Activated B cell treated with CpG ODN at 0.5 μM for 24 hours (primary cell): ENCODE data around the gene CEP104. TPM values are rescaled to one million over a fixed set of nuclear protein-coding genes. Genes with fewer than 3 reads are reported as not detected.

Experiments
- ATAC-seq: fragments of 200-7000 bp; cut with Tn5 transposase; one replicate; pipeline ENCODE4 v1.10.0; 2021; ENCODE audit warnings: low read depth, mild to moderate bottlenecking, moderate library complexity
- CTCF ChIA-PET: fragments of 350-600 bp; sonication (Branson Sonifier 250); formaldehyde crosslinking; loops from one replicate; lab custom pipeline; 2021; ENCODE audit warnings: antibody characterized with exemption; lab: Charles Lee
- POLR2A ChIA-PET: fragments of 350-600 bp; sonication (Branson Sonifier 250); formaldehyde crosslinking; loops from one replicate; lab custom pipeline; 2021; ENCODE audit warnings: antibody characterized with exemption; lab: Charles Lee
- DNase-seq: peaks from one replicate; pipeline ENCODE4 v3.0.0; 2022
- H3K27ac Mint-ChIP-seq: one replicate; pipeline ENCODE4 v1.8.0; 2020; ENCODE audit warnings: mixed read lengths
- H3K27me3 Mint-ChIP-seq: one replicate; pipeline ENCODE4 v1.8.0; 2021; ENCODE audit warnings: mixed read lengths
- H3K36me3 Mint-ChIP-seq: one replicate; pipeline ENCODE4 v1.8.0; 2021; ENCODE audit warnings: low read depth, mixed read lengths
- H3K4me1 Mint-ChIP-seq: one replicate; pipeline ENCODE4 v1.8.0; 2021; ENCODE audit warnings: mixed read lengths
- H3K4me3 Mint-ChIP-seq: one replicate; pipeline ENCODE4 v1.8.0; 2020; ENCODE audit warnings: mild to moderate bottlenecking, mixed read lengths
- H3K9me3 Mint-ChIP-seq: one replicate; pipeline ENCODE4 v1.8.0; 2020; ENCODE audit warnings: mixed read lengths
- intact Hi-C: fragments of 100-400 bp; cut with micrococcal nuclease; formaldehyde crosslinking; loops from one replicate; pipeline ENCODE4 v1.15.1; 2024
- total RNA-seq: library from RNA; stranded (reverse); gene quantifications from 2 replicates; pipeline ENCODE4 v1.2.3, GENCODE V29; 2022
- TF ChIP-seq, protein P1 (sequence below): fragments of 200-600 bp; IDR thresholded peaks from one replicate; pipeline ENCODE4 v1.8.0; 2022; ENCODE audit warnings: antibody characterized with exemption, mild to moderate bottlenecking

The CEP104 gene
- total RNA-seq, 1 donor from 2014 or later, result 45.1 TPM

DNA sequence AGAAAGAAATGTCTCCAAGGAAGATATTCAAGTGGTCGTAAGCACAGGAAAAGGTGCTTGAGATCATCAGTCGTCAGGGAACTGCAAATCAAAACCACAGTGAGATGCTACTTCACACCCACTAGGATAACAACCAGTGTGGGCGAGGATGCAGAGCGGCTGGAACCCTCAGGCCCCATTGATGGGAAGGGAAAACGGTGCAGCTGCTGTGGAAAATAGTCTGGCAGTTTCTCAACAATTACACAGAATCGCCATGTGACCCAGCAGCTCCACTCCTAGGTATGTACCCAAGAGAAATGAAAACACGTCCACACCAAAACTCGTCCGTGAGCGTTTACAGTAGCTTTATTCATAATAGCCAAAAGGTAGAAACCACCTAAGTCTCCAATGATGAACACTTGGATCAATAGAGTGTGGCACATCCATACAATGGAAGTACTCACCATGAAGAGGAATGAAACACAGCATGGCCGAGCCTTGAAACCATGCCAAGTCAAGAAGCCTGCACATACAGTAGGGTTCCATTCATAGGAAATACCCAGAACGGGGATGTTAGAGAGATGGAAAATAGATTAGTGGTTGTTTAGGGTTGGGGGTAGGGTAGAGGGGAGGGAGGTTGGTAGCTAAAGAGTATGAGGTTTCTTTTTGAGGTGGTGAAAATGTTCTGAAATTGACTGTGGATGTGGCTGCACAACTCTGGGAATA, 6.4 kb upstream of the CEP104 start:
- ChIA-PET CTCF (no interaction called here), POLR2A (no interaction called here)
- TF ChIP-seq, protein P1, sequence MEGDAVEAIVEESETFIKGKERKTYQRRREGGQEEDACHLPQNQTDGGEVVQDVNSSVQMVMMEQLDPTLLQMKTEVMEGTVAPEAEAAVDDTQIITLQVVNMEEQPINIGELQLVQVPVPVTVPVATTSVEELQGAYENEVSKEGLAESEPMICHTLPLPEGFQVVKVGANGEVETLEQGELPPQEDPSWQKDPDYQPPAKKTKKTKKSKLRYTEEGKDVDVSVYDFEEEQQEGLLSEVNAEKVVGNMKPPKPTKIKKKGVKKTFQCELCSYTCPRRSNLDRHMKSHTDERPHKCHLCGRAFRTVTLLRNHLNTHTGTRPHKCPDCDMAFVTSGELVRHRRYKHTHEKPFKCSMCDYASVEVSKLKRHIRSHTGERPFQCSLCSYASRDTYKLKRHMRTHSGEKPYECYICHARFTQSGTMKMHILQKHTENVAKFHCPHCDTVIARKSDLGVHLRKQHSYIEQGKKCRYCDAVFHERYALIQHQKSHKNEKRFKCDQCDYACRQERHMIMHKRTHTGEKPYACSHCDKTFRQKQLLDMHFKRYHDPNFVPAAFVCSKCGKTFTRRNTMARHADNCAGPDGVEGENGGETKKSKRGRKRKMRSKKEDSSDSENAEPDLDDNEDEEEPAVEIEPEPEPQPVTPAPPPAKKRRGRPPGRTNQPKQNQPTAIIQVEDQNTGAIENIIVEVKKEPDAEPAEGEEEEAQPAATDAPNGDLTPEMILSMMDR, result no peak
- no peak for DNase-seq
- no peak overlapping the region for H3K4me3 Mint-ChIP-seq
- H3K36me3 Mint-ChIP-seq, result peaks cover 34% of the 10 kb centered on the region
- peaks cover 10% of the 10 kb centered on the region for H3K4me1 Mint-ChIP-seq
- ATAC-seq, result no peak
- no peaks in the 10 kb centered on the region for H3K27me3 Mint-ChIP-seq
- intact Hi-C loops, result no loop called here
- H3K27ac Mint-ChIP-seq, result no peak overlapping the region
- no peaks in the 10 kb centered on the region for H3K9me3 Mint-ChIP-seq

DNA sequence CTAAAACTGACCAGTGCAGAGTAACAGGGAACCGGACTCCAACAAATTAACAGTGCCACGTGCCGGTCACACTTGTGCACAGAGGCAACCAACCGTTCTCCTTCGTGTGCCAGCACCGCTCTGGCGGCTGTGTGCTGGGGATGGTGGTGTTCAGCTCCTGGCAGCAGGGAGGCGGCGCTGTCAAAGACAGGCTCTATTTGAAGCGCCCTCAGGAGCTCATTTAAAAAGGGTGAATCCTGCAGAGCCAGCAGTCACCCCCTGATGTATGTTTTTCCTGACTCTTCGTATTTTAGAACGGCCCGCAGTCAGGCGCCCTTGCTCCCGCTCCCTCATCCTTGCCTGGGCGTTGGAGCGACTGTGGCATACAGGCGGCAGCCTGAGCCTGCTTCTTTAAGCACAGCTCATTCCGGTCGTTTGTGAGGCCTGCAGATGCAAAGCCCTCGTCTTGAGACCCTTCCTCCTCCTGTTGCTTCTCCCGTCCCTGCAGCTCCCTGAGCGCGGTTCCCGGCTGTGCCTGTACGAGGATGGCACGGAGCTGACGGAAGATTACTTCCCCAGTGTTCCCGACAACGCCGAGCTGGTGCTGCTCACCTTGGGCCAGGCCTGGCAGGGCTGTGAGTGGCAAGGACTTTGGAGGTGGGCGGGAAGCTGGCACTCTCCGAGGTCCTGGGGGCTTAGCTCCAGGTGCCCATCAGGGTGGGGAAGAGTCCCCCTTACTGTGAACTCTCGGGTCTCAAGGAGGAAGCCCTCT, 1.4 kb upstream of the CEP104 start:
- ChIA-PET CTCF (interaction anchor here (1.1 kb wide), 1 partner anchor 41 kb away, joined by 5 read pairs; the partner anchor contains the start of gene C1orf174), POLR2A (interaction anchor here (1.8 to 2.0 kb wide), 2 partner anchors 42 to 63 kb away, joined by 5 to 20 read pairs; partner anchors contain the start of genes C1orf174 and LRRC47)
- no peak for DNase-seq
- Mint-ChIP-seq H3K36me3 (peaks cover 9% of the 10 kb centered on the region), H3K4me1 (peaks cover 31% of the 10 kb centered on the region), H3K9me3 (no peaks in the 10 kb centered on the region), H3K27ac (no peak overlapping the region), H3K4me3 (peak overlapping the region; percentile 95), H3K27me3 (no peaks in the 10 kb centered on the region)
- ATAC-seq, result no peak
- TF ChIP-seq, protein P1, result no peak
- intact Hi-C loops, result no loop called here

DNA sequence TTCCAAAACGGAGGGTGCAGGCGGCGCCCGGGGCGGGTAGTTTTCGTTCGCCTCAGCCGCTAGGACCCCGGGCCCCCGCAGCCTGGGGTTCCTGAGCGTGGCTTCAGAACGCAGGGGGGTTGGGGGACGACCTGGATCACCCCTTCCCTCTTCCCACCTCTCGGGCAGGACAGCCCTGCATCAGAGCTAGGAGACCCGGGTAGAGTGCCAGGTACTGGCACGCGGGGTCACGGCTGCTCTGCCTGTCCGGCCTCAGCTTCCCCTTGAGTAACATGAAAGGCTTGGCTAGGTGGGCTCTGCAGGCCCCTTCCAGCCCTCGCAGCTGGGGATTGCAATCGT, 749 bp upstream of the CEP104 start:
- TF ChIP-seq, protein P1, result no peak
- Mint-ChIP-seq H3K9me3 (no peaks in the 10 kb centered on the region), H3K36me3 (peaks cover 8% of the 10 kb centered on the region), H3K27me3 (no peaks in the 10 kb centered on the region), H3K4me3 (peak overlapping the region; percentile 95), H3K27ac (peak overlapping the region; percentile 86), H3K4me1 (peaks cover 31% of the 10 kb centered on the region)
- ChIA-PET POLR2A (interaction anchor here (1.8 to 2.0 kb wide), 2 partner anchors 43 to 62 kb away, joined by 5 to 20 read pairs; partner anchors contain the start of genes C1orf174 and LRRC47), CTCF (interaction anchor here (0.8 to 1.1 kb wide), 2 partner anchors 15 to 42 kb away, joined by 3 to 5 read pairs; partner anchors contain the start of gene C1orf174)
- no peak for ATAC-seq
- no peak for DNase-seq
- intact Hi-C loops, result loop anchor here (1.0 to 2.0 kb wide), 3 partner anchors 43 to 327 kb away; partner anchors contain the start of genes C1orf174 and LRRC47

DNA sequence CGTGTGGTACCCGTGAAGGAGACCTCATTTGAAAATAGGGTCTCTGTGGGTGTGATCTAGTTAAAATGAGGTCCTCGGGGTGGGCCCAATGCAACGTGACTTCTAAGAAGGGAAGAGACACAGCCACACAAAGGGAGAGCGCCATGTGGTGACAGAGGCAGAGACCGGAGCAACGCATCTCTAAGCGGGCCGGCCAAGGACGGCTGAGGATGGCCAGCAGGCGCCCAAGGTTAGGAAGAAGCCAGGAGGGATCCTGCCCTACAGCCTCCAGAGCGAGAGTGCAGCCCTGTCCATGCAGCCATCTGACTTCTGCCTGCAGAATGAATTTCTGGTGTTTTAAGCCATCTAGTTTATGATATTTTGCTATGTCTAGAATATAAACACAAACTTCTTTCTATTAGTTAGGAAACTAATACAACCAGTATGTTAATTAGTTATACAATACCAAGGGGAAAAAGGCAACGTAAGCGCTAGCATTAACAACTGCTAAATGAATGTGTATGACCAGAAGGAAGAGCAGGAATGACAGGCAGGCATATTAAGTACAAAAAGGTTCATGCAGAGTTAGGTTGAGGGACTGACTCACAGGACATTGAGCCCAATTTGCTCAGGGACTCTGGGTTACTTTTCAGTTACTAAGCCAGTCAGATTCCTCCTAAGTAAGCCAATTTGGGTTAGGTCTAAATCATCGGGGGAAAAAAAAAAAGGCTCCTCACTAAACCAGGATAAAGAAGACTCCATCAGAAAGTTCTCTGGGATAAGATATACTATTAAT, 4.1 kb downstream of the CEP104 start:
- DNase-seq (no peak), ATAC-seq (no peak)
- peaks cover 40% of the 10 kb centered on the region for H3K36me3 Mint-ChIP-seq
- no peak overlapping the region for H3K4me3 Mint-ChIP-seq
- POLR2A ChIA-PET, result no interaction called here
- CTCF ChIA-PET, result no interaction called here
- H3K9me3 Mint-ChIP-seq, result no peaks in the 10 kb centered on the region
- H3K4me1 Mint-ChIP-seq, result peaks cover 17% of the 10 kb centered on the region
- intact Hi-C loops, result no loop called here
- H3K27me3 Mint-ChIP-seq, result no peaks in the 10 kb centered on the region
- no peak overlapping the region for H3K27ac Mint-ChIP-seq
- TF ChIP-seq, protein P1, result no peak
